Stomach (tissue), 9 donors: ENCODE data around the gene CCBE1. TPM values are rescaled to one million over a fixed set of nuclear protein-coding genes. Genes with fewer than 3 reads are reported as not detected.

Experiments
- DNase-seq, 2 donors: peaks; one replicate each; pipeline versions ENCODE4 v3.0.0 to v3.0.0-alpha.2; 2013 to 2019
- H3K27ac ChIP-seq, 5 donors: fragments of 200-600 bp in 4 of 5; sonication (generic) in 4 of 5; one replicate each; pipeline ENCODE4 v1.5.1; 2013 to 2019; ENCODE audit warnings: mild to moderate bottlenecking in 1 of 5, moderate library complexity in 1 of 5
- H3K27me3 ChIP-seq, 3 donors: fragments of 200-600 bp; sonication (generic); one replicate each; pipeline ENCODE4 v1.5.1; 2017 to 2019; ENCODE audit warnings: mixed run types in 1 of 3
- H3K36me3 ChIP-seq, 4 donors: fragments of 200-600 bp; sonication (generic); 1 replicate in 3 of 4; 2 replicates in 1 of 4; pipeline ENCODE4 v1.5.1; 2016 to 2019
- H3K4me1 ChIP-seq, 4 donors: fragments of 200-600 bp; sonication (generic); one replicate each; pipeline ENCODE4 v1.5.1; 2016 to 2019
- H3K4me3 ChIP-seq, 4 donors: fragments of 200-600 bp; sonication (generic) in 3 of 4; one replicate each; pipeline ENCODE4 v1.5.1; 2016 to 2019; ENCODE audit warnings: mild to moderate bottlenecking in 1 of 4
- H3K9me3 ChIP-seq, 4 donors: fragments of 200-600 bp; sonication (generic); one replicate each; pipeline ENCODE4 v1.5.1; 2016 to 2019
- EP300 ChIP-seq: sonication (generic); formaldehyde crosslinking; IDR thresholded peaks from one replicate; pipeline ENCODE4 v1.6.1; 2017; ENCODE audit warnings: antibody characterized with exemption
- POLR2A ChIP-seq, 4 donors: fragments of 450-650 bp; IDR thresholded peaks; one replicate each; pipeline ENCODE4 v1.6.1; 2016; ENCODE audit warnings: antibody characterized with exemption in 4 of 4, control low read depth in 2 of 4, mild to moderate bottlenecking in 1 of 4, moderate library complexity in 1 of 4
- POLR2AphosphoS5 ChIP-seq, 3 donors: sonication (generic); formaldehyde crosslinking; IDR thresholded peaks; one replicate each; pipeline ENCODE4 v1.6.1; 2016; ENCODE audit warnings: antibody characterized with exemption in 3 of 3
- WGBS, 5 donors: extraction: QIAGEN DNeasy Blood & Tissue Kit in 3 of 5; methylation state at CpG; one replicate each; pipeline versions ENCODE4 v1.1.5 to v1.1.7; 2013 to 2018; 5-methylcytosine and 5-hydroxymethylcytosine counted together
- intact Hi-C: fragments of 100-400 bp; cut with DNase I; formaldehyde crosslinking; loops from one replicate; pipeline ENCODE4 v1.15.1; 2023; ENCODE audit warnings: low total_unique reads
- polyA plus RNA-seq, 3 donors: library from polyadenylated mRNA; stranded (reverse); fragments of 200-250 nt; gene quantifications; one replicate each; pipeline ENCODE4 v1.2.3, GENCODE V29; 2013
- total RNA-seq, 5 donors: library from RNA; depleted of rRNA; stranded (reverse); fragments of >200 nt; gene quantifications; one replicate each; pipeline versions ENCODE4 v1.1.0 to v1.2.3, GENCODE V29; 2014 to 2016
- TF ChIP-seq, protein P1 (sequence below), 7 experiments: fragments of 450-650 bp in 4 of 7; fragments of 200-600 bp in 3 of 7; sonication (generic) in 3 of 7; IDR thresholded peaks; one replicate each; pipeline ENCODE4 v1.5.1; 2016 to 2019; ENCODE audit warnings: antibody characterized with exemption in 7 of 7, control low read depth in 2 of 7, mild to moderate bottlenecking in 1 of 7
- donor health status: healthy with polysubstance abuse.
- donor health status: Bipolar disorder and iron deficiency.
- donor health status: healthy.

Gene CCBE1
- total and polyA plus RNA-seq, 8 donors: 0.29 to 4.0 (median 1.2) TPM

- 59 to 74% (median 66%) methylated on average over 4 of the region's 4 CpGs for WGBS, 5 donors
- TF ChIP-seq EP300 (no peak), POLR2A (IDR thresholded peaks at IDR 0.05) (no peak), POLR2AphosphoS5 (IDR thresholded peaks at IDR 0.05) (no peak)
- TF ChIP-seq, protein P1, sequence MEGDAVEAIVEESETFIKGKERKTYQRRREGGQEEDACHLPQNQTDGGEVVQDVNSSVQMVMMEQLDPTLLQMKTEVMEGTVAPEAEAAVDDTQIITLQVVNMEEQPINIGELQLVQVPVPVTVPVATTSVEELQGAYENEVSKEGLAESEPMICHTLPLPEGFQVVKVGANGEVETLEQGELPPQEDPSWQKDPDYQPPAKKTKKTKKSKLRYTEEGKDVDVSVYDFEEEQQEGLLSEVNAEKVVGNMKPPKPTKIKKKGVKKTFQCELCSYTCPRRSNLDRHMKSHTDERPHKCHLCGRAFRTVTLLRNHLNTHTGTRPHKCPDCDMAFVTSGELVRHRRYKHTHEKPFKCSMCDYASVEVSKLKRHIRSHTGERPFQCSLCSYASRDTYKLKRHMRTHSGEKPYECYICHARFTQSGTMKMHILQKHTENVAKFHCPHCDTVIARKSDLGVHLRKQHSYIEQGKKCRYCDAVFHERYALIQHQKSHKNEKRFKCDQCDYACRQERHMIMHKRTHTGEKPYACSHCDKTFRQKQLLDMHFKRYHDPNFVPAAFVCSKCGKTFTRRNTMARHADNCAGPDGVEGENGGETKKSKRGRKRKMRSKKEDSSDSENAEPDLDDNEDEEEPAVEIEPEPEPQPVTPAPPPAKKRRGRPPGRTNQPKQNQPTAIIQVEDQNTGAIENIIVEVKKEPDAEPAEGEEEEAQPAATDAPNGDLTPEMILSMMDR (IDR thresholded peaks at IDR 0.05): no peak
- H3K4me3 ChIP-seq: no peak overlapping the region
Measured at GRCh38 chr18:59388817-59389216, 308.4 kb downstream of the CCBE1 start.

GRCh38 chr18:59387687-59388565, 309.3 kb downstream of the CCBE1 start:
- Histone ChIP-seq H3K9me3 (no peaks in the 10 kb centered on the region), H3K27me3 (no peaks in the 10 kb centered on the region), H3K36me3 (no peaks in the 10 kb centered on the region), H3K27ac (no peak overlapping the region), H3K4me3 (no peak overlapping the region), H3K4me1 (no peaks in the 10 kb centered on the region)
- intact Hi-C loops: loop anchor here (10.0 kb wide), 1 partner anchor 73 kb away; the partner anchor contains the start of gene CPLX4
- 73 to 79% (median 77%) methylated on average over 11 of the region's 11 CpGs for WGBS, 5 donors
- TF ChIP-seq, protein P1 (IDR thresholded peaks at IDR 0.05): no peak
- no peak for TF ChIP-seq EP300
- TF ChIP-seq POLR2A (IDR thresholded peaks at IDR 0.05): no peak
- TF ChIP-seq POLR2AphosphoS5 (IDR thresholded peaks at IDR 0.05): no peak
- no peak for DNase-seq

More at GRCh38 chr18:59388817-59389216, 308.4 kb downstream of the CCBE1 start:
- Histone ChIP-seq H3K9me3 (no peaks in the 10 kb centered on the region), H3K4me1 (peaks cover 0 to 5% (median 1%) of the 10 kb centered on the region in 4 donors), H3K27me3 (no peaks in the 10 kb centered on the region), H3K36me3 (no peaks in the 10 kb centered on the region), H3K27ac (no peak overlapping the region)
- intact Hi-C loops: loop anchor here (10.0 kb wide), 1 partner anchor 74 kb away; the partner anchor contains the start of gene CPLX4
- no peak for DNase-seq

GRCh38 chr18:59386909-59387686, 310.1 kb downstream of the CCBE1 start:
- DNase-seq: no peak
- Histone ChIP-seq H3K9me3 (no peaks in the 10 kb centered on the region), H3K4me3 (no peak overlapping the region), H3K36me3 (no peaks in the 10 kb centered on the region), H3K27ac (no peak overlapping the region), H3K27me3 (no peaks in the 10 kb centered on the region), H3K4me1 (no peaks in the 10 kb centered on the region)
- 83 to 92% (median 86%) methylated on average over 8 of the region's 8 CpGs for WGBS, 5 donors
- intact Hi-C loops: loop anchor here (10.0 kb wide), 1 partner anchor 72 kb away; the partner anchor contains the start of gene CPLX4
- no peak for TF ChIP-seq POLR2AphosphoS5 (IDR thresholded peaks at IDR 0.05)
- TF ChIP-seq, protein P1 (IDR thresholded peaks at IDR 0.05): no peak
- TF ChIP-seq POLR2A (IDR thresholded peaks at IDR 0.05): no peak
- TF ChIP-seq EP300: no peak

GRCh38 chr18:59385191-59385590, 312.0 kb downstream of the CCBE1 start:
- TF ChIP-seq POLR2A (IDR thresholded peaks at IDR 0.05) (no peak), EP300 (no peak), POLR2AphosphoS5 (IDR thresholded peaks at IDR 0.05) (no peak)
- TF ChIP-seq, protein P1 (IDR thresholded peaks at IDR 0.05): no peak
- no peaks in the 10 kb centered on the region for H3K4me1 ChIP-seq
- H3K27me3 ChIP-seq: no peaks in the 10 kb centered on the region
- no peak for DNase-seq
- H3K9me3 ChIP-seq: no peaks in the 10 kb centered on the region
- H3K4me3 ChIP-seq: no peak overlapping the region
- intact Hi-C loops: loop anchor here (10.0 kb wide), 1 partner anchor 70 kb away; the partner anchor contains the start of gene CPLX4
- no peak overlapping the region for H3K27ac ChIP-seq
- 82 to 89% (median 83%) methylated on average over 4 of the region's 4 CpGs for WGBS, 5 donors
- no peaks in the 10 kb centered on the region for H3K36me3 ChIP-seq
